ENCODE measurements around the gene CTIF. TPM values are rescaled to one million over a fixed set of nuclear protein-coding genes. Genes with fewer than 3 reads are reported as not detected.
"Not testable (repeated sequence)": the region's sequence is repeated elsewhere in the genome, so short reads cannot be mapped to it uniquely, and the experiment has no call there.

CTIF gene
- polyA plus RNA-seq, 3 donors, result 13.9 to 17.0 (median 15.3) TPM

- not testable (repeated sequence) for DNase-seq (ENCODE audit: low read depth in 3 of 3, low spot score in 2 of 3)
Observed at GRCh38 chr18:48870926-48871325, 332.1 kb downstream of the CTIF start.

DNA sequence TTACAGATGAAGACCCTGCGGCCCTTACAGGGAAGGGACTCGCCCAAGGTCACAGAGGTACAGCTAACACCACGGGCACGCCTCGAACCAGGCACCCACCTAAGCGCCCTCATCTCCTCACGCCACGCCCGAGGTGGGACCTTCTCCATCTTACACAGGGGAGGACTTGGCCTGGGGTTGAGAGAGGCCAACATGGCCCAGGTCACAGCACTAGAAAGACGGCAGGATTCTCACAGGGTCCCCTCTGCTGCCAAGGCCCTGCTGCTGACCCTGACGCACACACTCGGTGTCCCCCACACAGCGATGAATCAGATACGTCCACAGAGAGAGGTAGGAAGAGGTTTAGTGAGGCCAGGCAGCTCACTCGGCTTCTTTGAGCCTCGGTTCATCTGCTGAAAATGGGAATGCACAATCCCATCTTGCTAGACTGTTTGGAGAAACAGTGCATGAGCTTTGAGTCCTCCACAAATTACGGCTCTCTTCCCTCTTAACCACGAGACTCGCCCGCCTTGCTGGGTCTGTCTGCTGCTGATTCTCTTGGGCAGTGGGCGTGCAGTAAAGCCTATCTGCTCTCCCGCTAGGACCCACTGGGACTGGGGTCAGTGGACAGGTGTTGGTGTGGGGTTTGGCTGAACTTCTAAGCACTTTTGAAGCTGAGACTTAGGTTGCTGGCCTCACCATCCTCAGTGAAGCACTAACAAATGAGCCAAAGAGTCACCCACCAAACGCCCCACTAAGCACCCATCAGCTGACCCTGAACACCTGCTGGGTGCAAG is 332.7 kb downstream of the CTIF start:
- no peak for DNase-seq (ENCODE audit: low read depth in 3 of 3, low spot score in 2 of 3)

DNA sequence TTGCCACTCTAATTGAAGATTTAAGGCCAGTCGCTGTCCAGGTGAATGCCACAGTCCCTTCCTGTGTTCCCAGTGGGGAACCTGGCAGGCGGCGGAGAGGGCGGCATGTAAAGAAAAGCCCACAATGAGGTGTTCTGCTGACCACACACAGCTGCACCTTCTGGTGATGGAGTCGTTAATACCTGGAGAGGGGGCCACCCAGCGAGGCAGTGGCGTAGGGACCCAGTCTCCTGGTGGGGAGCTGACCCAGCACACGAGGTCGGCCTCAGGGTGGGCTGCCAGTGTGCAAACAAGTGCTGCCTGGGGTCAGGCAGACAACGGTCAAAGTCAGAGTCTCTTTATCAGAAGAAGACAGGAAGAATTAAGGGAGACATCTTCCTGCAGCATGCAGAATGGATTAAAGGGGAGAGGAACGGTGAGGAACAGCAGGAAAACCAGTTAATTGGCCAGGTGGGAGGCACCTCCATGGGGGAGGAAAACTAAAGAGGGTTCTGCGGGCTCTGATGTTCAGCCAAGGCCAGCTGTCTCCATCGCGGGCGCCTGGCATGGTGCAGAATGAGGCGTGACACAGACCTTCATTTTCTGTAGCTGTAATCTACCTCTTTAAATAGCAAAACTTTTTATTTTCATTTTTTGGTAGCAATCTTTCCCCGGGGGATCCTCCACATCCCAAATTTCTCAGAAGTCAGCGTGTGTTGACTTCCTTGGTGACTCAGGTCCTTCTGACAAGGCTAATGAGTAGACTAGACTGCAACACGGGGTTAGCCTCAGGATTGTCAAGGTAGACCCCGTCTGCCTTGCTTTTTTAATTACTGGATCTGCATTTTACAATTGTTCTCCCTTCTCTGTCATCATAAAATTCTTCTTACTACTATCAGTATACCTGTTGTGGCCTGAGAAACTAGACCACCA is 333.7 kb downstream of the CTIF start:
- DNase-seq (ENCODE audit: low read depth in 3 of 3, low spot score in 2 of 3), result no peak

DNA sequence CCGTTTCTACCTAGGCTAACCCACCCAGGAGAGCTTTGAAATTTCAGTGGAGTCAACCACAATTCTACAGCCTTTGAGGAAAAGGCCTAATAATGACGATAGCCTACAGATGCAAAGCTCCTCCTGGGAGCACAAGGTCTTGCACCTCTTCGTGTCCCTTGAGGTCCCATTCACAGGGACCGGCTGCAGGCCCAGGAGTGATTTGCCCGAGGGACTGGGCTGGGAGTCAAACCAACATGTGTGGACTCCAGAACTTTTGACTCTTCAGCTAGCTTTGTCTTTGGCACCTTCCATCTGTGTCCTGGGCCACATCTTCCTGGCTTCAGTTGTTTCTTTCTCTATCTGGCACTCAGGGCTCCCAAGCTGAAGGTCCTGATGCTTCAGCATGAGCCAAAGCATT is 335.4 kb downstream of the CTIF start:
- DNase-seq (ENCODE audit: low read depth in 3 of 3, low spot score in 2 of 3), result no peak

GRCh38 chr18:48874701-48875162 is 335.9 kb downstream of the CTIF start:
- DNase-seq (ENCODE audit: low read depth in 3 of 3, low spot score in 2 of 3), result no peak

- no peak for DNase-seq (ENCODE audit: low read depth in 3 of 3, low spot score in 2 of 3)
Observed at GRCh38 chr18:48875314-48875941, 336.6 kb downstream of the CTIF start.

GRCh38 chr18:48875942-48876511 is 337.2 kb downstream of the CTIF start:
- DNase-seq (ENCODE audit: low read depth in 3 of 3, low spot score in 2 of 3), result no peak

- no peak for DNase-seq (ENCODE audit: low read depth in 3 of 3, low spot score in 2 of 3)
Observed at GRCh38 chr18:48876590-48876989, 337.8 kb downstream of the CTIF start.

DNA sequence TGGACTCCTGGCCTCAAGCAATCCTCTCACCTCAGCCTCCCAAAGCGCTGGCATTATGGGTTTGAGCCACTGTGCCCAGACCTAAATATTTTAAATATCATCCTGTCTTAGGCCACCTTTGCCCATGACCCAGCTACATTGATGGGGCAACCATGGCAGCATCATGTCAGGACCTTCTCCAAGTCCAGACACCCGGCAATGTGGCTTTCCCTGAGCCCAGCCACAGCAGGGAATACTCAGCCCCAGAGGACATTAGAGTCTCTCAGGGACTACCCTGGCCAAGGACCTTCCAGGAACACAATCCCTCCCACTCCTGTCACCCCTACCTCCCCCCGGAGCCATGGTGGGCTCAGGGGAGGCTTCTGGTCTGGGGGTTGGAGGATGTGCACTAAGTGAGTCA is 339.1 kb downstream of the CTIF start:
- DNase-seq (ENCODE audit: low read depth in 3 of 3, low spot score in 2 of 3), result no peak

- DNase-seq (ENCODE audit: low read depth in 3 of 3, low spot score in 2 of 3), result no peak
Observed at GRCh38 chr18:48878471-48878870, 339.6 kb downstream of the CTIF start.

DNA sequence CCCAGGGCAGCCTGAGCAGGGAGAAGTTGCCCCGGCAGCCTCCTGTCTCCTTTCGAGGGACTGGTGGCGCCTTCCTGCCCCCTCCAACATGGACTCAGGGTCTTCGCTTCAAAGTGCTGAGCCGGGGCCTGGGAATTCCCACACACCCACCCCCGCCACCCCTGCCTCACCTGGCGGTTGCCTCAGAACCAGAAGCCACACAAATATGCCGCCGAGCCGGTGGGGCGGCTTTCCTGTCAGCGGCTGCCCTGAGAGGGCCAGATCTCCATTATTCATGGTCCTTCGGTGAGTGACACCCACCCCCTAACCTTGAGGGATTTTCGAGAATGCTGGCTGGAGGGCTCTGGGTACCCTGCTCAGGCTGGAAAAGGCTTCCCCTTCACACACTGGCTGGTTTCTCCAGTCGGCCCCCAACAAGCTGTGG is 340.2 kb downstream of the CTIF start:
- no peak for DNase-seq (ENCODE audit: low read depth in 3 of 3, low spot score in 2 of 3)

- no peak for DNase-seq (ENCODE audit: low read depth in 3 of 3, low spot score in 2 of 3)
Observed at GRCh38 chr18:48880931-48881330, 342.1 kb downstream of the CTIF start.

- DNase-seq (ENCODE audit: low read depth in 3 of 3, low spot score in 2 of 3), result no peak
Observed at GRCh38 chr18:48882379-48882778, 343.5 kb downstream of the CTIF start.

DNA sequence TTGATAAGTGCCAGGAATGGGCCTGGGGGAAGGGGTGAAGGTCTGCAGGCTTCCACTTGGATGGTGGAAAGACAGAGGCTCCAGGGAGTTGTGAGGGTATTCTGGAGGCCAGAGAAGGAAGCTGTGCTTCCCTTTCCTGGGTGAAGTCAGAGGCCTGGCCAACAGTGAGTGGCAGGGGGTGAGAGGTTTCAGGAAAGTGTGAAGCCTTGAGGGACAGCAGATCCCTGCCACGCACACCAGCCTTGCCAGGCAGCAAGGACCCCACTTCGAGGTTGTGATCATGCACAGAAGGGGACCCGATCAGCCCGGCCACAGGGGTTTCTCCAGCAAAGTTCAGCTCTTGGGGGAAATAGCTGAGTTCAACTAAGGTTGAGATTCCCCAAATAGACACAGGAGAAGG is 345.5 kb downstream of the CTIF start:
- DNase-seq (ENCODE audit: low read depth in 3 of 3, low spot score in 2 of 3), result no peak

GRCh38 chr18:48884771-48885170 is 345.9 kb downstream of the CTIF start:
- no peak for DNase-seq (ENCODE audit: low read depth in 3 of 3, low spot score in 2 of 3)

GRCh38 chr18:48885266-48885923 is 346.6 kb downstream of the CTIF start:
- DNase-seq (ENCODE audit: low read depth in 3 of 3, low spot score in 2 of 3), result no peak

DNA sequence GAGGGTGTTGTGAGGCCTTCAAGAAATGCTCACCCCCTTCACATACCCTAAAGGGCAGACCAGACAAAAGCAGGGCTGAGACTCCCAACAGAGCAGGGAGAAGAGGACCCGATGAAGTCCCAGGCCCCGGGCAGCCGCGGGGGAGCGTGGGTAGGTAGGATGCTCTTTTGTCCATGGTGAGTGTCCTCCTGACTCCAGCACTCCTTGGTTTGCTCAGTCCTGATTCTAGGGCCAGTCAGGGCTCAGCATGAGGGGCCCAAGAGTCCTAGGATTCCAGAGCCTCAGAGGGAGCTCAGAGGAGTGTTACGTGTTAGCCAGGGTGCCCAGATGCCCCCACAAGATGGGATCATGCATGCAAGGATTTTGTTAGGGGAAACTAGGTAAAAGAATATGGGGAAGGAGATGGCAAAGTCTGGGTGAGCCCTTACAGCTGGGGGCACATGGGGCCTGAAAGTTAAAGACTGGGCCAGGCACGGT is 347.1 kb downstream of the CTIF start:
- no peak for DNase-seq (ENCODE audit: low read depth in 3 of 3, low spot score in 2 of 3)

DNA sequence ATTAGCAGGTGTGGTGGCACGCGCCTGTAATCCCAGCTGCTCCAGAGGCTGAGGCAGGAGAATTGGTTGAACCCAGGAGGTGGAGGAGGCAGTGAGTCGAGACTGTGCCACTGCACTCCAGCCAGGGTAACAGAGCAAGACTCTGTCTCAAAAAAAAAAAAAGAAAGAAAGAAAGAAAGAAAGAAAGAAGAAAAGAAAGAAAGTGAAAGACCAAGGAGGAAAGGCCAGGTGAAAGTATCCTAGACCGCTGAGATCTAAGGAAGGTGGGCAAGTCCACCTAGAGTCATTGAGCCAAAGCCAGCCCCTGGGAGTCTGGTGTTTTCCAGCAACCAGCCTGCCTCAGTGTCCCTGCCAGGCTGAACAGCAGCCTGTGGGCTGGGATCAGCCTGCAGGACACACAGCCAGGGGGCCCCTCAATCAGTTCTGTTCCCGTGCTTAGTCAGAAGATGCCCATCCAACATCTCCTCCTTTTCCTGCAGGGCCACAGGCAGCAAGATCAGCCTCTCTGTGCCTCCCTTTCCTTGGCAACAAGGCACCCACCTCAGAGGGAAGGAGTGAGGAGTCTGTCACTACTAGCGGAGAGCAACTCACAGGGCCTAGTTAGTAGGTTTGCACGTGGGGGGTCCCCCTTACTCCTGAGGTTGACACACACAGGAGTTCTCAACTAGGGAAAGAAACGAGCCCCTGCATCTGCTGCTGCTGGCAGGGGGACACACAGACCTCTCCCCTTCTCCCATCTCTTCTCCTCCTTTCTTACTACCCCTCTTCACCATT is 347.9 kb downstream of the CTIF start:
- DNase-seq (ENCODE audit: low read depth in 3 of 3, low spot score in 2 of 3), result no peak

GRCh38 chr18:48887294-48887904 is 348.6 kb downstream of the CTIF start:
- DNase-seq (ENCODE audit: low read depth in 3 of 3, low spot score in 2 of 3), result no peak
